ENCODE results near the gene OR5K4. TPM values are rescaled to one million over a fixed set of nuclear protein-coding genes. Genes with fewer than 3 reads are reported as not detected.

The OR5K4 gene
- polyA plus RNA-seq, 1 donor from 2014 or later, result not detected

DNA sequence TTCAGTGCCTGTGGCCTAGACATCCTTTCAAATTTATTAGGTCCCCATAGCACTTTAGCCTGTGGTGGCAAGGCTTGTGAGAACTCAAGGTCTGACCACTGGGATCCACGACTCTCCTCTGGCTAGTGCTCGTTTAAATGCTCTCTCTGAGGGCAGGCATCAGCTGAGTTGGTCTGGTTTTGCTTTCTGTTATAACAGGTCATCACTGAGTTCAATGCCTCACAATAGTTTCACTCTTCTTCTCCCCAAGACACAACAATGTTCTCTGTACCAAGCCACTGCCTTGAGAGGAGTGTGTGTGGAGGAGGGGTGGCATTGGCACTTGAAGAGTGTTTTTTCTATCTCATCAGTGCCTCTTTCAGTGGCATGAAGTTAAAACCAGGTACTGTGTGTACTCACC lies 7.6 kb downstream of the OR5K4 start:
- no peak overlapping the region for H3K4me2 ChIP-seq (ENCODE audit: low read length)
- no peak overlapping the region for H3K9ac ChIP-seq (ENCODE audit: low read length)
- H3K27ac ChIP-seq (ENCODE audit: low read length), result no peak overlapping the region
- H3K79me2 ChIP-seq (replicated peaks; ENCODE audit: insufficient read depth, low read length), result no peaks in the 10 kb centered on the region
- H4K20me1 ChIP-seq (ENCODE audit: insufficient read depth), result no peaks in the 10 kb centered on the region
- H3K9me2 ChIP-seq (ENCODE audit: insufficient read depth, low read length), result no peaks in the 10 kb centered on the region
- H3K36me3 ChIP-seq (ENCODE audit: insufficient read depth, low read length), result no peaks in the 10 kb centered on the region
- TF ChIP-seq EP300 (conservative IDR thresholded peaks at IDR 0.05; ENCODE audit: poor library complexity, severe bottlenecking) (no peak), SMC3 (conservative IDR thresholded peaks at IDR 0.05; ENCODE audit: poor library complexity) (no peak), MXI1 (conservative IDR thresholded peaks at IDR 0.05; ENCODE audit: poor library complexity, severe bottlenecking) (no peak), POLR2AphosphoS5 (IDR thresholded peaks at IDR 0.05) (no peak), EZH2 (IDR thresholded peaks at IDR 0.05; ENCODE audit: borderline replicate concordance, insufficient read depth, low read length, poor library complexity, severe bottlenecking) (no peak)
- TF ChIP-seq, protein P1, sequence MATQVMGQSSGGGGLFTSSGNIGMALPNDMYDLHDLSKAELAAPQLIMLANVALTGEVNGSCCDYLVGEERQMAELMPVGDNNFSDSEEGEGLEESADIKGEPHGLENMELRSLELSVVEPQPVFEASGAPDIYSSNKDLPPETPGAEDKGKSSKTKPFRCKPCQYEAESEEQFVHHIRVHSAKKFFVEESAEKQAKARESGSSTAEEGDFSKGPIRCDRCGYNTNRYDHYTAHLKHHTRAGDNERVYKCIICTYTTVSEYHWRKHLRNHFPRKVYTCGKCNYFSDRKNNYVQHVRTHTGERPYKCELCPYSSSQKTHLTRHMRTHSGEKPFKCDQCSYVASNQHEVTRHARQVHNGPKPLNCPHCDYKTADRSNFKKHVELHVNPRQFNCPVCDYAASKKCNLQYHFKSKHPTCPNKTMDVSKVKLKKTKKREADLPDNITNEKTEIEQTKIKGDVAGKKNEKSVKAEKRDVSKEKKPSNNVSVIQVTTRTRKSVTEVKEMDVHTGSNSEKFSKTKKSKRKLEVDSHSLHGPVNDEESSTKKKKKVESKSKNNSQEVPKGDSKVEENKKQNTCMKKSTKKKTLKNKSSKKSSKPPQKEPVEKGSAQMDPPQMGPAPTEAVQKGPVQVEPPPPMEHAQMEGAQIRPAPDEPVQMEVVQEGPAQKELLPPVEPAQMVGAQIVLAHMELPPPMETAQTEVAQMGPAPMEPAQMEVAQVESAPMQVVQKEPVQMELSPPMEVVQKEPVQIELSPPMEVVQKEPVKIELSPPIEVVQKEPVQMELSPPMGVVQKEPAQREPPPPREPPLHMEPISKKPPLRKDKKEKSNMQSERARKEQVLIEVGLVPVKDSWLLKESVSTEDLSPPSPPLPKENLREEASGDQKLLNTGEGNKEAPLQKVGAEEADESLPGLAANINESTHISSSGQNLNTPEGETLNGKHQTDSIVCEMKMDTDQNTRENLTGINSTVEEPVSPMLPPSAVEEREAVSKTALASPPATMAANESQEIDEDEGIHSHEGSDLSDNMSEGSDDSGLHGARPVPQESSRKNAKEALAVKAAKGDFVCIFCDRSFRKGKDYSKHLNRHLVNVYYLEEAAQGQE (IDR thresholded peaks at IDR 0.05; ENCODE audit: borderline replicate concordance), result no peak
- H3F3A ChIP-seq (ENCODE audit: insufficient read depth, low read length, poor library complexity, severe bottlenecking), result no peaks in the 10 kb centered on the region
- no peaks in the 10 kb centered on the region for H3K27me3 ChIP-seq (ENCODE audit: insufficient read depth, low read depth, low read length)
- no peak overlapping the region for H2AFZ ChIP-seq (ENCODE audit: low read depth, low read length)
- H3K9me3 ChIP-seq (ENCODE audit: low read length), result no peaks in the 10 kb centered on the region
- H3K4me3 ChIP-seq (ENCODE audit: low read length), result no peak overlapping the region

DNA sequence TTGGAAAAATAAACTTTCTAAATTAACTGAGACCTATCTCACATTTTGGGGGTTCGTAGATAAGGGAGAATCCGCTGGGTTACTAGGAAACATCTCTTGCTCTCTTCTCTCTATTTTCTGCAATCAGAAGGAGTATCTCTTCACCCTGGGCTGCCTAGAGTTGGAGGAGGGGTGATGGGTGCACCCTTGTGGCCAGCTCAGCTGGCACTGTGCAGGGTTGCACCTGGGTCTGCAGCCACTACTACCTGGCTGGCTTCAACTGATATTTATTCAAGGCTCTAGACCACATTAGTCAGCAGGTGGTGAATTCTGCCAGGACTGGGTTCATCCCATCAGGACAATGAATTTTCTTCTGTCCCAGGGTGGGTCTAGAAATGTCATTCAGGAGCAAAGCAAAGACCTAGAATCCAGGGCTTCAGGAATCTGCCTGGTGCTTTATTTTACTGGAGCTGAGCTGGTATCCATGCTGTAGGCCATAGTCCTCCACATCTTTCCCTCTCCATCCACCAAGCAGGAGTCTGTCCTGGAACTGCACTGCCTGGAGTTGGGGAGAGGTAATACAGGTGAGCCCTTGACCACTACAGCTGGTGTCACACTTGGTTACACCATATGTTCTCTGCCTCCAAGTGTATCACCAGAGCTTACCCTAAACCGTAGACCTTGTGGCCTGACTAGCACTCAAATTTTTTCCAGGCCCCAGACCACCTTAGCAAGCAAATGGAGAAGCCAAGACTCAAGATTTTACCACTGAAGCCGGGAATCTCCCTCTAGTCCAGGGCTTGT lies 14.0 kb downstream of the OR5K4 start:
- no peak overlapping the region for H3K4me3 ChIP-seq (ENCODE audit: low read length)
- H3K4me2 ChIP-seq (ENCODE audit: low read length), result no peak overlapping the region
- H3K9me2 ChIP-seq (ENCODE audit: insufficient read depth, low read length), result no peaks in the 10 kb centered on the region
- H3F3A ChIP-seq (ENCODE audit: insufficient read depth, low read length, poor library complexity, severe bottlenecking), result no peaks in the 10 kb centered on the region
- no peaks in the 10 kb centered on the region for H3K27me3 ChIP-seq (ENCODE audit: insufficient read depth, low read depth, low read length)
- no peaks in the 10 kb centered on the region for H4K20me1 ChIP-seq (ENCODE audit: insufficient read depth)
- no peaks in the 10 kb centered on the region for H3K36me3 ChIP-seq (ENCODE audit: insufficient read depth, low read length)
- H3K79me2 ChIP-seq (replicated peaks; ENCODE audit: insufficient read depth, low read length), result no peaks in the 10 kb centered on the region
- H3K9me3 ChIP-seq (ENCODE audit: low read length), result no peaks in the 10 kb centered on the region
- no peak overlapping the region for H2AFZ ChIP-seq (ENCODE audit: low read depth, low read length)
- H3K27ac ChIP-seq (ENCODE audit: low read length), result no peak overlapping the region
- TF ChIP-seq EP300 (conservative IDR thresholded peaks at IDR 0.05; ENCODE audit: poor library complexity, severe bottlenecking) (no peak), EZH2 (IDR thresholded peaks at IDR 0.05; ENCODE audit: borderline replicate concordance, insufficient read depth, low read length, poor library complexity, severe bottlenecking) (no peak), POLR2AphosphoS5 (IDR thresholded peaks at IDR 0.05) (no peak), RAD21 (conservative IDR thresholded peaks at IDR 0.05) (no peak), SMC3 (conservative IDR thresholded peaks at IDR 0.05; ENCODE audit: poor library complexity) (no peak), TAF1 (IDR thresholded peaks at IDR 0.05; ENCODE audit: low read depth) (no peak), MXI1 (conservative IDR thresholded peaks at IDR 0.05; ENCODE audit: poor library complexity, severe bottlenecking) (no peak)
- TF ChIP-seq, protein P1 (IDR thresholded peaks at IDR 0.05; ENCODE audit: borderline replicate concordance), result no peak
- TF ChIP-seq, protein P2, sequence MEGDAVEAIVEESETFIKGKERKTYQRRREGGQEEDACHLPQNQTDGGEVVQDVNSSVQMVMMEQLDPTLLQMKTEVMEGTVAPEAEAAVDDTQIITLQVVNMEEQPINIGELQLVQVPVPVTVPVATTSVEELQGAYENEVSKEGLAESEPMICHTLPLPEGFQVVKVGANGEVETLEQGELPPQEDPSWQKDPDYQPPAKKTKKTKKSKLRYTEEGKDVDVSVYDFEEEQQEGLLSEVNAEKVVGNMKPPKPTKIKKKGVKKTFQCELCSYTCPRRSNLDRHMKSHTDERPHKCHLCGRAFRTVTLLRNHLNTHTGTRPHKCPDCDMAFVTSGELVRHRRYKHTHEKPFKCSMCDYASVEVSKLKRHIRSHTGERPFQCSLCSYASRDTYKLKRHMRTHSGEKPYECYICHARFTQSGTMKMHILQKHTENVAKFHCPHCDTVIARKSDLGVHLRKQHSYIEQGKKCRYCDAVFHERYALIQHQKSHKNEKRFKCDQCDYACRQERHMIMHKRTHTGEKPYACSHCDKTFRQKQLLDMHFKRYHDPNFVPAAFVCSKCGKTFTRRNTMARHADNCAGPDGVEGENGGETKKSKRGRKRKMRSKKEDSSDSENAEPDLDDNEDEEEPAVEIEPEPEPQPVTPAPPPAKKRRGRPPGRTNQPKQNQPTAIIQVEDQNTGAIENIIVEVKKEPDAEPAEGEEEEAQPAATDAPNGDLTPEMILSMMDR (IDR thresholded peaks at IDR 0.05; ENCODE audit: poor library complexity, severe bottlenecking), result no peak
- no peak overlapping the region for H3K9ac ChIP-seq (ENCODE audit: low read length)
